HG02973 (cell line): Measurements from ENCODE around the gene SRRT.
A peak's percentile ranks its signal among the peaks of the same experiment; 100 is the strongest.

Experiments
- ATAC-seq: cut with Tn5 transposase; IDR thresholded peaks from one replicate; pipeline ENCODE4 v1.9.1; 2021; ENCODE audit warnings: moderate library complexity; ENCODE audit not compliant: unreplicated experiment

SRRT gene

GRCh38 chr7:100880645-100881044 is 5.7 kb downstream of the SRRT start:
- no peak for ATAC-seq

GRCh38 chr7:100881136-100881535 is 6.2 kb downstream of the SRRT start:
- ATAC-seq: no peak

GRCh38 chr7:100882201-100882600 is 7.3 kb downstream of the SRRT start:
- no peak for ATAC-seq

GRCh38 chr7:100882785-100883526 is 8.1 kb downstream of the SRRT start:
- no peak for ATAC-seq

- no peak for ATAC-seq
These were observed 10.0 kb downstream of the SRRT start for GRCh38 chr7:100884736-100885439.

GRCh38 chr7:100885440-100886141 is 10.7 kb downstream of the SRRT start:
- ATAC-seq: no peak

GRCh38 chr7:100886142-100886935 is 11.4 kb downstream of the SRRT start:
- ATAC-seq: no peak

GRCh38 chr7:100886936-100887515 is 12.1 kb downstream of the SRRT start:
- no peak for ATAC-seq

- peak; percentile 40 for ATAC-seq
These were observed 12.8 kb downstream of the SRRT start for GRCh38 chr7:100887516-100888290.

- no peak for ATAC-seq
These were observed 13.5 kb downstream of the SRRT start for GRCh38 chr7:100888291-100888987.

- ATAC-seq: peak; percentile 20
These were observed 14.3 kb downstream of the SRRT start, which contains the start of gene UFSP1 for GRCh38 chr7:100888988-100889750. TSS of gene UFSP1 (minus strand) at chr7:100889715. CDS start at chr7:100889271, 444 bp downstream.

GRCh38 chr7:100890653-100891567 is 16.0 kb downstream of the SRRT start:
- ATAC-seq: no peak

GRCh38 chr7:100891568-100892247 is 16.8 kb downstream of the SRRT start:
- no peak for ATAC-seq

- ATAC-seq: no peak
These were observed 17.7 kb downstream of the SRRT start for GRCh38 chr7:100892364-100893317.

- ATAC-seq: no peak
These were observed 18.5 kb downstream of the SRRT start for GRCh38 chr7:100893318-100893895.
